Liver (tissue), 9 donors: Measurements from ENCODE around the gene ERBIN. TPM values are rescaled to one million over a fixed set of nuclear protein-coding genes. Genes with fewer than 3 reads are reported as not detected.

ENCODE experiments used
- DNase-seq: peaks from one replicate; pipeline ENCODE4 v3.0.0-alpha.2; 2017; ENCODE audit warnings: low spot score
- H3K27ac ChIP-seq, 2 donors: one replicate each; pipeline ENCODE4 v1.7.0; 2013; ENCODE audit warnings: inconsistent platforms in 2 of 2, low read length in 2 of 2, control low read depth in 1 of 2, low read depth in 1 of 2, mild to moderate bottlenecking in 1 of 2
- H3K27me3 ChIP-seq, 4 donors: one replicate each; pipeline versions ENCODE4 v1.6.1 to v1.7.0; 2013; ENCODE audit warnings: low read length in 3 of 4, inconsistent platforms in 1 of 4, mild to moderate bottlenecking in 1 of 4, moderate library complexity in 1 of 4; ENCODE audit not compliant: control insufficient read depth in 4 of 4, insufficient read depth in 4 of 4
- H3K36me3 ChIP-seq, 4 donors: one replicate each; pipeline versions ENCODE4 v1.6.1 to v1.7.0; 2013; ENCODE audit warnings: low read length in 3 of 4, mild to moderate bottlenecking in 3 of 4, low read depth in 1 of 4, moderate library complexity in 1 of 4; ENCODE audit not compliant: control insufficient read depth in 4 of 4, insufficient read depth in 3 of 4
- H3K4me1 ChIP-seq, 4 donors: one replicate each; pipeline versions ENCODE4 v1.6.1 to v1.7.0; 2013; ENCODE audit warnings: low read length in 3 of 4, mild to moderate bottlenecking in 3 of 4, moderate library complexity in 1 of 4; ENCODE audit not compliant: control insufficient read depth in 4 of 4, insufficient read depth in 4 of 4
- H3K4me3 ChIP-seq, 3 donors: one replicate each; pipeline versions ENCODE4 v1.6.1 to v1.7.0; 2013; ENCODE audit warnings: low read length in 3 of 3, control low read depth in 1 of 3, low read depth in 1 of 3, mild to moderate bottlenecking in 1 of 3
- H3K9ac ChIP-seq, 2 donors: one replicate each; pipeline ENCODE4 v1.7.0; 2013; ENCODE audit warnings: low read length in 2 of 2, mild to moderate bottlenecking in 2 of 2, moderate library complexity in 2 of 2, control low read depth in 1 of 2, low read depth in 1 of 2
- H3K9me3 ChIP-seq, 4 donors: one replicate each; pipeline versions ENCODE4 v1.6.1 to v1.7.0; 2013; ENCODE audit warnings: low read length in 3 of 4; ENCODE audit not compliant: control insufficient read depth in 4 of 4
- EGR1 ChIP-seq, 2 donors: IDR thresholded peaks; 2 replicates each; pipeline ENCODE4 v1.6.1; 2016 to 2018; ENCODE audit warnings: antibody characterized with exemption in 2 of 2, low read depth in 2 of 2
- FOXA1 ChIP-seq: IDR thresholded peaks from 2 replicates; pipeline ENCODE4 v1.6.1; 2016; ENCODE audit warnings: antibody characterized with exemption
- FOXA2 ChIP-seq: IDR thresholded peaks from 2 replicates; pipeline ENCODE4 v1.6.1; 2016; ENCODE audit warnings: antibody characterized with exemption
- GABPA ChIP-seq, 2 donors: IDR thresholded peaks in 1 of 2; conservative IDR thresholded peaks in 1 of 2; 2 replicates each; pipeline ENCODE4 v1.6.1; 2016; ENCODE audit warnings: antibody characterized with exemption in 2 of 2, mild to moderate bottlenecking in 1 of 2, moderate library complexity in 1 of 2
- HNF4A ChIP-seq, 2 donors: conservative IDR thresholded peaks; 2 replicates each; pipeline ENCODE4 v1.6.1; 2016; ENCODE audit warnings: antibody characterized with exemption in 2 of 2, mild to moderate bottlenecking in 2 of 2
- HNF4G ChIP-seq: IDR thresholded peaks from 2 replicates; pipeline ENCODE4 v1.6.1; 2016; ENCODE audit warnings: antibody characterized with exemption
- JUND ChIP-seq, 2 donors: IDR thresholded peaks; 2 replicates each; pipeline ENCODE4 v1.6.1; 2016; ENCODE audit warnings: antibody characterized with exemption in 2 of 2
- NR2F2 ChIP-seq: IDR thresholded peaks from 2 replicates; pipeline ENCODE4 v1.6.1; 2016; ENCODE audit warnings: antibody characterized with exemption
- RAD21 ChIP-seq, 2 donors: IDR thresholded peaks; 2 replicates each; pipeline ENCODE4 v1.6.1; 2016; ENCODE audit warnings: antibody characterized with exemption in 2 of 2, mild to moderate bottlenecking in 2 of 2
- RXRA ChIP-seq, 2 donors: IDR thresholded peaks; 2 replicates each; pipeline ENCODE4 v1.6.1; 2017 to 2018; ENCODE audit warnings: antibody characterized with exemption in 2 of 2, mild to moderate bottlenecking in 1 of 2
- SP1 ChIP-seq: IDR thresholded peaks from 2 replicates; pipeline ENCODE4 v1.6.1; 2018; ENCODE audit warnings: antibody characterized with exemption, mild to moderate bottlenecking
- TAF1 ChIP-seq: conservative IDR thresholded peaks from 2 replicates; pipeline ENCODE4 v1.6.1; 2016; ENCODE audit warnings: antibody characterized with exemption, mild to moderate bottlenecking
- YY1 ChIP-seq: IDR thresholded peaks from 2 replicates; pipeline ENCODE4 v1.6.1; 2016; ENCODE audit warnings: antibody characterized with exemption, mild to moderate bottlenecking
- WGBS: extraction: QIAGEN DNeasy Blood & Tissue Kit; methylation state at CpG from one replicate; pipeline ENCODE4 v1.1.7; 2013; 5-methylcytosine and 5-hydroxymethylcytosine counted together
- polyA plus RNA-seq, 2 donors: library from polyadenylated mRNA; stranded (reverse) in 1 of 2; unstranded in 1 of 2; fragments of 200-250 nt in 1 of 2; fragments of >200 nt in 1 of 2; fragmentation: Nextera tagmentation in 1 of 2; extraction: Ambion mirVana in 1 of 2; gene quantifications; one replicate each; pipeline versions ENCODE4 v1.2.1 to v1.2.3, GENCODE V29; 2013 to 2015
- total RNA-seq, 2 donors: library from RNA; depleted of rRNA; stranded (reverse); fragments of >200 nt; gene quantifications; one replicate each; pipeline ENCODE4 v1.2.3, GENCODE V29; 2014
- TF ChIP-seq, protein P1 (sequence below): fragments of 150-350 bp; IDR thresholded peaks from 2 replicates; pipeline ENCODE4 v1.5.1; 2017; ENCODE audit warnings: improper control_type of control experiment, low read depth, low read length; ENCODE audit not compliant: missing input control
- TF ChIP-seq, protein P2 (sequence below): IDR thresholded peaks from 2 replicates; pipeline ENCODE4 v1.6.1; 2016; ENCODE audit warnings: antibody characterized with exemption, mild to moderate bottlenecking
- TF ChIP-seq, protein P3 (sequence below): IDR thresholded peaks from 2 replicates; pipeline ENCODE4 v1.6.1; 2016; ENCODE audit warnings: antibody characterized with exemption
- TF ChIP-seq, protein P4 (sequence below): IDR thresholded peaks from 2 replicates; pipeline ENCODE4 v1.6.1; 2016; ENCODE audit warnings: antibody characterized with exemption
- TF ChIP-seq, protein P5 (sequence below): IDR thresholded peaks from 2 replicates; pipeline ENCODE4 v1.6.1; 2016; ENCODE audit warnings: antibody characterized with exemption
- donor health status: healthy.
- donor health status: healthy.
- donor health status: healthy.
- donor health status: healthy.
- donor health status: healthy.

Gene ERBIN
- total and polyA plus RNA-seq, 4 donors: 9.7 to 54.9 (median 32.5) TPM

DNA sequence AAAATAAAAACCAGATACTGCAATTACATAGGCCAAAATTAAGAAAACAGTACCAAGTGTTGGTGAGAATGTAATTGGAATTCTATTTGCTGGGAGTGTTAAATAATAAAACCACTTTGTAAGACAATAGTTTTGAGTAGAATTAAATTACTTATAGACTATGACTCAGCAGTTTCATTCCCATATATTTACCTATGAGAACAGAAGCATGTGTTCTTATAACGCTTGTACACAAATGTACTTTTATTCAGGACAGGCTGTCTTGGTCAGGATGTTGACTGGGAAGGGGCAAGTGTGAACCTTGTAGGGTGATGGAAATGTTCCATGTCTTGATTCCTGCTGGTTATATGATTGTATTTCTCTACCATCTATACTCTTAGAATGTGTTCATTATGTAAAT, 56.3 kb downstream of the ERBIN start:
- WGBS: 99% methylated on average over 1 of the region's 1 CpG
- H3K9ac ChIP-seq: no peak overlapping the region
- H3K27ac ChIP-seq: no peak overlapping the region
- H3K36me3 ChIP-seq: no peaks in the 10 kb centered on the region
- no peaks in the 10 kb centered on the region for H3K27me3 ChIP-seq
- no peak overlapping the region for H3K4me3 ChIP-seq
- no peak for DNase-seq
- TF ChIP-seq, protein P1, sequence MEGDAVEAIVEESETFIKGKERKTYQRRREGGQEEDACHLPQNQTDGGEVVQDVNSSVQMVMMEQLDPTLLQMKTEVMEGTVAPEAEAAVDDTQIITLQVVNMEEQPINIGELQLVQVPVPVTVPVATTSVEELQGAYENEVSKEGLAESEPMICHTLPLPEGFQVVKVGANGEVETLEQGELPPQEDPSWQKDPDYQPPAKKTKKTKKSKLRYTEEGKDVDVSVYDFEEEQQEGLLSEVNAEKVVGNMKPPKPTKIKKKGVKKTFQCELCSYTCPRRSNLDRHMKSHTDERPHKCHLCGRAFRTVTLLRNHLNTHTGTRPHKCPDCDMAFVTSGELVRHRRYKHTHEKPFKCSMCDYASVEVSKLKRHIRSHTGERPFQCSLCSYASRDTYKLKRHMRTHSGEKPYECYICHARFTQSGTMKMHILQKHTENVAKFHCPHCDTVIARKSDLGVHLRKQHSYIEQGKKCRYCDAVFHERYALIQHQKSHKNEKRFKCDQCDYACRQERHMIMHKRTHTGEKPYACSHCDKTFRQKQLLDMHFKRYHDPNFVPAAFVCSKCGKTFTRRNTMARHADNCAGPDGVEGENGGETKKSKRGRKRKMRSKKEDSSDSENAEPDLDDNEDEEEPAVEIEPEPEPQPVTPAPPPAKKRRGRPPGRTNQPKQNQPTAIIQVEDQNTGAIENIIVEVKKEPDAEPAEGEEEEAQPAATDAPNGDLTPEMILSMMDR: no peak
- TF ChIP-seq, protein P2, sequence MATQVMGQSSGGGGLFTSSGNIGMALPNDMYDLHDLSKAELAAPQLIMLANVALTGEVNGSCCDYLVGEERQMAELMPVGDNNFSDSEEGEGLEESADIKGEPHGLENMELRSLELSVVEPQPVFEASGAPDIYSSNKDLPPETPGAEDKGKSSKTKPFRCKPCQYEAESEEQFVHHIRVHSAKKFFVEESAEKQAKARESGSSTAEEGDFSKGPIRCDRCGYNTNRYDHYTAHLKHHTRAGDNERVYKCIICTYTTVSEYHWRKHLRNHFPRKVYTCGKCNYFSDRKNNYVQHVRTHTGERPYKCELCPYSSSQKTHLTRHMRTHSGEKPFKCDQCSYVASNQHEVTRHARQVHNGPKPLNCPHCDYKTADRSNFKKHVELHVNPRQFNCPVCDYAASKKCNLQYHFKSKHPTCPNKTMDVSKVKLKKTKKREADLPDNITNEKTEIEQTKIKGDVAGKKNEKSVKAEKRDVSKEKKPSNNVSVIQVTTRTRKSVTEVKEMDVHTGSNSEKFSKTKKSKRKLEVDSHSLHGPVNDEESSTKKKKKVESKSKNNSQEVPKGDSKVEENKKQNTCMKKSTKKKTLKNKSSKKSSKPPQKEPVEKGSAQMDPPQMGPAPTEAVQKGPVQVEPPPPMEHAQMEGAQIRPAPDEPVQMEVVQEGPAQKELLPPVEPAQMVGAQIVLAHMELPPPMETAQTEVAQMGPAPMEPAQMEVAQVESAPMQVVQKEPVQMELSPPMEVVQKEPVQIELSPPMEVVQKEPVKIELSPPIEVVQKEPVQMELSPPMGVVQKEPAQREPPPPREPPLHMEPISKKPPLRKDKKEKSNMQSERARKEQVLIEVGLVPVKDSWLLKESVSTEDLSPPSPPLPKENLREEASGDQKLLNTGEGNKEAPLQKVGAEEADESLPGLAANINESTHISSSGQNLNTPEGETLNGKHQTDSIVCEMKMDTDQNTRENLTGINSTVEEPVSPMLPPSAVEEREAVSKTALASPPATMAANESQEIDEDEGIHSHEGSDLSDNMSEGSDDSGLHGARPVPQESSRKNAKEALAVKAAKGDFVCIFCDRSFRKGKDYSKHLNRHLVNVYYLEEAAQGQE: no peak
- TF ChIP-seq RXRA (IDR thresholded peaks at IDR 0.05) (no peak), TAF1 (no peak), FOXA2 (no peak), SP1 (no peak), GABPA (IDR thresholded peaks at IDR 0.05 in 1 of 2, conservative IDR thresholded peaks at IDR 0.05 in 1 of 2) (no peak), RAD21 (IDR thresholded peaks at IDR 0.05) (no peak), YY1 (no peak), EGR1 (IDR thresholded peaks at IDR 0.05; ENCODE audit: low read depth in 2 of 2) (no peak), JUND (IDR thresholded peaks at IDR 0.05) (no peak), HNF4G (no peak), NR2F2 (no peak), FOXA1 (no peak), HNF4A (conservative IDR thresholded peaks at IDR 0.05) (no peak)
- TF ChIP-seq, protein P3, sequence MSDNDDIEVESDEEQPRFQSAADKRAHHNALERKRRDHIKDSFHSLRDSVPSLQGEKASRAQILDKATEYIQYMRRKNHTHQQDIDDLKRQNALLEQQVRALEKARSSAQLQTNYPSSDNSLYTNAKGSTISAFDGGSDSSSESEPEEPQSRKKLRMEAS: no peak
- TF ChIP-seq, protein P4, sequence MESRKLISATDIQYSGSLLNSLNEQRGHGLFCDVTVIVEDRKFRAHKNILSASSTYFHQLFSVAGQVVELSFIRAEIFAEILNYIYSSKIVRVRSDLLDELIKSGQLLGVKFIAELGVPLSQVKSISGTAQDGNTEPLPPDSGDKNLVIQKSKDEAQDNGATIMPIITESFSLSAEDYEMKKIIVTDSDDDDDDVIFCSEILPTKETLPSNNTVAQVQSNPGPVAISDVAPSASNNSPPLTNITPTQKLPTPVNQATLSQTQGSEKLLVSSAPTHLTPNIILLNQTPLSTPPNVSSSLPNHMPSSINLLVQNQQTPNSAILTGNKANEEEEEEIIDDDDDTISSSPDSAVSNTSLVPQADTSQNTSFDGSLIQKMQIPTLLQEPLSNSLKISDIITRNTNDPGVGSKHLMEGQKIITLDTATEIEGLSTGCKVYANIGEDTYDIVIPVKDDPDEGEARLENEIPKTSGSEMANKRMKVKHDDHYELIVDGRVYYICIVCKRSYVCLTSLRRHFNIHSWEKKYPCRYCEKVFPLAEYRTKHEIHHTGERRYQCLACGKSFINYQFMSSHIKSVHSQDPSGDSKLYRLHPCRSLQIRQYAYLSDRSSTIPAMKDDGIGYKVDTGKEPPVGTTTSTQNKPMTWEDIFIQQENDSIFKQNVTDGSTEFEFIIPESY: no peak
- TF ChIP-seq, protein P5, sequence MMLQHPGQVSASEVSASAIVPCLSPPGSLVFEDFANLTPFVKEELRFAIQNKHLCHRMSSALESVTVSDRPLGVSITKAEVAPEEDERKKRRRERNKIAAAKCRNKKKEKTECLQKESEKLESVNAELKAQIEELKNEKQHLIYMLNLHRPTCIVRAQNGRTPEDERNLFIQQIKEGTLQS: no peak
- no peaks in the 10 kb centered on the region for H3K9me3 ChIP-seq
- peaks cover 9 to 29% (median 16%) of the 10 kb centered on the region in 4 donors for H3K4me1 ChIP-seq
